Measurements from ENCODE around the gene RNF215.
"Not testable (repeated sequence)": the region's sequence is repeated elsewhere in the genome, so short reads cannot be mapped to it uniquely, and the experiment has no call there.

The RNF215 gene

GRCh38 chr22:30420347-30421125 lies 33.3 kb upstream of the RNF215 start:
- DNase-seq = peak; percentile 85

DNA sequence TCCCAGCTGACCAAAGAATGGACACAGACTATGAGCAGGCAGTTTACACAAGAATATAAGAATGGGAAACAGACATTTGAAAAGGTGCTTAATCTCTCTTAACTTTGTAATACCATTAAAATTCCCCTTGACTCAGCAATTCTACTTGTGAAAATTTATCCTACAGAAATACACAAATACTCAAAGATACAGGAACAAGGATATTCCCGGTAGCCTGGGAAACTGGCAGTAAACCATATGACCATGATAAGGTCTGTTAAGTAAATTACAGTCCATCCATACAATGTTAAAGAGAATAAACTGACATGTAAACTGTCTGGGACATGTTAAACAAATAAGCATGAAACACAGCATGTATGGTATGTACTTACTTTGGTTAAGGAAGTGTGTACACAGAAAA lies 29.6 kb upstream of the RNF215 start:
- DNase-seq = no peak

GRCh38 chr22:30416403-30416802 lies 29.2 kb upstream of the RNF215 start:
- DNase-seq = no peak

GRCh38 chr22:30414525-30415047 lies 27.4 kb upstream of the RNF215 start:
- DNase-seq = no peak

DNA sequence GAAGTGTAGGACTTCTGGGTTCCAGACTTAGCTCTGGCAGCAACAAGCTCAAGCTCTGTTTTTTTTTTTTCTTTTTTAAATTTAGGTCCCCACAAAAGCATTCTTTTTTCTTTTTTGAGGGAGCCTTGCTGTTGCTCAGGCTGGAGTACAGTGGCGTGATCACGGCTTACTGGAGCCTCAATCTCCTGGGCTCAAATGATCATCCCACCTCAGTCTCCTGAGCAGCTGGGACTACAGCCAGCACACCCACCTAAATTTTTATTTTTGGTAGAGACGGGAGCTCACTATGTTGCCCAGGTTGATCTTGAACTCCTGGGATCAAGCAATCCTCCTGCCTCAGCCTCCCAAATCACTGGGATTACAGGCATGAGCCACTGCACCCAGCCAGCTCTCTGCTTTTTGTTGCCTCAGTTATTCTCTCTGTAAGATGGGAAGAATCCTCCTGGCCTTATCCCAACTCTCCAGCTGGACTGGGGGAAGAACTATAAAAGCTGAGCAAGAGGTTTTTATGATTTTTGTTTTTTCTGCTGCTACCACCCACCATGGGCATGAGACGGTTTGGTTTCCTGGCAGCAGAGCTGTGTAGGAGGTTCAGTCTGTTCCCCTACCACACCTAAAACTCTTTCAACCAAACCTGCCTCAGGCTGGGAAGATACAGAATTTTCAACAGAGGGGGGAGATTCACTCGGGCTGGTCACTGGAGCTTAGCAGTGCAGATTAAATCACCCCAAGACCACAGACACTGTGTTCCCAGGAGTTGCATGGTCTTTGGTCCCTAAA lies 26.7 kb upstream of the RNF215 start:
- DNase-seq = no peak

DNA sequence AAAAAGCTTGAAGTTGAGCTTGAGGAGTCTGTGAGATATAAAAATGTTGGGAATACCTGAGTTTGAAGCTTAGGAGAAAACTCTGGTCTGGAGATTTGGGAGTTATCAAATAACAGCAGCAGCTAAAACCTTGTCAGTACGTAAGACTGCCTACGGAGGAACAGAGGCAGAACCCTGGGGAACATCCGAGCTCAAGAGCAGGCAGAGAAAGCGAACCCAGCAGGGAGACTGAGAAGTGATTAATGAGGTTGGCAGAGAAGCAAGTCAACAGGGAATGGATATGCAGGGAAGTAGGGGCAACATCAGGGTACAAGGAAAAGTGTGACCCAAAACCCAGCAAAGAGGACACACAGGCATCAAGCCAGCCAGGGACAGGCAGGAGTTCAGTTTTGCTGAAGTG lies 25.8 kb upstream of the RNF215 start:
- DNase-seq = no peak

GRCh38 chr22:30411780-30412179 lies 24.6 kb upstream of the RNF215 start:
- DNase-seq = no peak

DNA sequence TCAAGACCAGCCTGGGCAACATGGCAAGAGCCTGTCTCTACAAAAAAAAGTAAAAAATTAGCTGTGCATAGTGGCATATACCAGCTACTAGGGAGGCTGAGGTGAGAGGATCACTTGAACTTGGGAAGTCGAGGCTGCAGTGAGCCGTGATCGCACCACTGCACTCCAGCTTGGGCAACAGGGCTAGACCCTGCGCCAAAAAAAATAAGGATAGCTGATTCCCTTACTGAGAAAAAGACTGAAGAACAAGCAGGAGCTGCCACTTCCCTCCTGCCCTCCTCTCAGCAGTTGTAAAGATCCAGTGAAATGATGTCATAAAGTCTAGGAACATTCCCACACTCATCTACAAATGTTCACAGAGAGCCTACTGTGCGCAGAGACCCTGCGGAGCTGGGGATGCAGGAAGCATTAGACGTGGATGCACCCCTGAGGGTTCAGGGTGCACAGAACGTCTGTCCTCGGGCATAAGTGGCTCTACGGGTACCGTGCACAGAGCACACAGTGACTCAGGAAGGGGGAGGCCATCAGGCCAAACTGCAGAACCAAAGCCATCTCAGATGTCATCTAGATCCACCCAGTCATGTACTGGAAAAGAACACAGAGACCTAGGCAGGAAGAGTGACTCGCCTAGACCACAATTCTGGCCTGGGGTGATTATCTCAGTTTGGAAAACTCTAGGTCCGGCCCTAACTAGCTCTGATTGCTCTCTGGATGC lies 21.3 kb upstream of the RNF215 start:
- DNase-seq = peak; percentile 92

GRCh38 chr22:30406400-30406799 lies 19.2 kb upstream of the RNF215 start:
- no peak for DNase-seq

GRCh38 chr22:30405731-30406130 lies 18.5 kb upstream of the RNF215 start:
- no peak for DNase-seq

DNA sequence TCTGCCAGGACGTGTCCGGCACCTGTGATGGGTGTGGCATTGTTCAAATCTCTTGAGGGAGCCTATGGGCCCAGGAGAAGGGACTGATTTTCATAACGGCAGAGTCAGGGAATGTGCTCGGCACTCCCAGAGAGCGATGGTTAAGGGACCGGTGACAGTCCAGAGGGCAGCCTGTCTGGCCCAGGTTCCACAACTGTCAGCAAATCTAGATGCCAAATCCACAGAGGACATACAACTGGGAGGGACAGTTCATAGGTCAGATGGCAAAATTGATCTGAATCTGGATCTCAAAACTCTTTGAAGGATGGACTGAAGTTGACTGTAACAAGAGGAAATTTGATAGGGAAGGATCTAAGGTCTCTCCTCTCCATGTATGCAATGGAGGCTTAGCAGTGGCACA lies 17.1 kb upstream of the RNF215 start:
- no peak for DNase-seq

DNA sequence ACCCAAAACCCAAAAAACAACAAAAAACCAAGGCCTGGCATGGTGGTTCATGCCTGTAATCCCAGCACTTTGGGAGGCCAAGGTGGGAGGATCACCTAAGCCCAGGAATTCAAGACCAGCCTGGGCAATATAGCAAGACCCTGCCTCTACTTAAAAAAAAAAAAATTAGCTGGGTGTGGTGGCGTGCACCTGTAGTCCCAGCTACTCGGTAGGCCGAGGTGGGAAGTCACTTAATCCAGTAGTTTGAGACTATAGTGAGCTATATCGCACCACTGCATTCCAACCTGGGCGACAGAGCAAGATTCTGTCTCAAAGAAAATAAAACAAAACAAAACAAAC lies 15.5 kb upstream of the RNF215 start:
- not testable (repeated sequence) for DNase-seq

DNA sequence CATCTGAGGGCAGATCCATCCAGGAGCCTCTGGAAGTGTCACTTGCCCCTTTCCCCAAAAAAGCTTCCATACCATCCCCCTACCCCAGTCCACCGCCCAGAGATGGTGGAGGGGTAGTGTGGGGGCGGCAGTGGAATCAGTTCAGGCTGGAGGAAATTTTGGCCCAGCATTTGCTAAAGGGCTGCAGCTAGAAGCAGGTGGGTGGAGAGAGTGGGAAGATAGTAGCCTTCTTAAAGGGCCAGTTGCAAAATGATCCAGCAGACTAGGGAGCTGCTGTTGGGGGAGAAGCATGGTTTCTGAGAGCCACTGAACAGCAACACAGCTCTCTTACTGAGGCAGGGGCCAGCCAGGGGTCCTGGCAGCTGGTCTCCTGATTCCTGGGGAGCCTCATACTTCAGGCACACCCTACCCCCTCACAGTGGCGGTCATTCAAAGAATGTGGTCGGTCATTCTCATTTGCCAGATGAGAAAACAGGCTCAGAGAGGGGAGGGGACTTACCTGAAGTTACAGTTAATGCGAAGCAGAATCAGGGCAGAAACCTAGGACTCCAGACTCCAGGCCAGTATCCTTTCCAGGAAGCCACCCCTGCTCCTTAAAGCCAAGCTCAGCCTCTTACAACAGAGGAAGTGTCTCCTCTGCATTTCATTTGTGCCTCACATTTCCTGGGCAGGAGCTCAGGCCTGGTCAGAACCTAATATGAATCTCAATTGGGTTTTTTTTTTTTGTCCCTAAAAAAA lies 15.0 kb upstream of the RNF215 start:
- DNase-seq = no peak

- DNase-seq = not testable (repeated sequence)
These were observed 13.8 kb upstream of the RNF215 start for GRCh38 chr22:30401024-30401423.

GRCh38 chr22:30400159-30400558 lies 12.9 kb upstream of the RNF215 start:
- no peak for DNase-seq

DNA sequence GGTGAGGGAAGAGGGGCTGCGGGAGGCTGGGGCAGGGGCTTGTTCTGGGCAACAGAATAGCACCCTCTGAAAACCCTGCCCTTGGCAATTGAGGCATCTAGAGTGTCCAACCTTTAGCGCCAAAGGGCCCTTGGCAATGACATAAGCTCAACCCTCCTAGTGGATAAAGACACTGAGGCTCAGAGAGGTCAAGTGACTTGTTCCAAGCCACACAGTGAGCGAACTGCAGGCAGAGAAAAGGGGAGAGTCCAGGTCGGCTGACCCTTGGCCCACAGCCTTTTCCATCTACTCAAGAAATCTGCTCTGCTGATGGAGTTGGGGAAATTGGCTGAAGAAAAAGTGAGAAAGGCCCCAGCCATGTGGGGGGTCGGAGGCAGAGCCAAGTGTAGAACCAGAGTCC lies 12.5 kb upstream of the RNF215 start:
- no peak for DNase-seq

GRCh38 chr22:30398685-30399680 lies 11.8 kb upstream of the RNF215 start:
- peak; percentile 13 for DNase-seq

DNA sequence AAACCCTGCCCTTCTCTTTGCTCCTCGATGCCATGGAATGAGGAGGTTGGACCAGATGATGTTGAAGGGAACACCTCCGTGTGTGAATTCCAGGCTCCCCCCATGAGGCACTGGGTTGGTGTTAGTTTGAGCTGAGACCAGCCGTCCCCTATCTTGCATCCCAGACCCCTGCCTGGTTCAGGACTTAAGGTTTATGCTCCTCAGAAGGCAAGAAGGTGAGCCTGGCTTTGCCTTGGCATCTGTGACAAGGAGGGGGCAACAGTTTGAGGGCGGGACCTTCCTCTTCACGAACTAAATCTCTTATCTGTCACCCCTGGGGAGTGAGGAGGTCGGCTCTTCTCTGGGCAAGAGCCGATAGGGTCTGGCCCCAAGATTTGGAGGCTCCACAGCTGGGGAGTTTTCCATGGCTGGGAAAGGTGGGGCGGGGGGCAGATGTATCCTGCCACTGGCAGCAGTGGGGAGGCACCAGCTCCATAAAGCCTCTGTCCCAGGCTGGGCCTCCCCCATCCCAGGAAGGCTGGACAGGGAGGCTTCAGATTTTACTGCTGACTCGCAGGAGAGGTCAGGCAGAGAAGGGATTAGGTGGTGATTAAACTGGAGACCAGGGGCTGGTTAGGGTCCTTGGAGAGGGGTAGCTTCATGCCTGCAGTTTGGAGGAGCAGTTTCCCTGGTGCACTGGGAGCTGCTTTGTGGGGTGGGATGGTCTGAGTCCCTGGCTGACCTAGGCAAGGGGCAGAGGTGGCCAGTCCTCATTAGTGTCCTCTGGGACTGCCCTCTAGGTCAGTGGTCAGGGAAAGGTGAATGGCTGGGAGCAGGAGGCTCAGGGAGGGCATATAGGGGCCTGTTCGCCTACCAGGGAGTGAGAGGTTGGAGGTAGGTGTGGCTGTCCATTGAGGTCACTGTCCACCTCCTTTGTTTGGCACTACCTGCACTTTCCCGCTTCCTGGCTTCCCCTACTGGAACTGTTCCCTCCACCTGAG lies 10.7 kb upstream of the RNF215 start:
- DNase-seq = peak; percentile 30

DNA sequence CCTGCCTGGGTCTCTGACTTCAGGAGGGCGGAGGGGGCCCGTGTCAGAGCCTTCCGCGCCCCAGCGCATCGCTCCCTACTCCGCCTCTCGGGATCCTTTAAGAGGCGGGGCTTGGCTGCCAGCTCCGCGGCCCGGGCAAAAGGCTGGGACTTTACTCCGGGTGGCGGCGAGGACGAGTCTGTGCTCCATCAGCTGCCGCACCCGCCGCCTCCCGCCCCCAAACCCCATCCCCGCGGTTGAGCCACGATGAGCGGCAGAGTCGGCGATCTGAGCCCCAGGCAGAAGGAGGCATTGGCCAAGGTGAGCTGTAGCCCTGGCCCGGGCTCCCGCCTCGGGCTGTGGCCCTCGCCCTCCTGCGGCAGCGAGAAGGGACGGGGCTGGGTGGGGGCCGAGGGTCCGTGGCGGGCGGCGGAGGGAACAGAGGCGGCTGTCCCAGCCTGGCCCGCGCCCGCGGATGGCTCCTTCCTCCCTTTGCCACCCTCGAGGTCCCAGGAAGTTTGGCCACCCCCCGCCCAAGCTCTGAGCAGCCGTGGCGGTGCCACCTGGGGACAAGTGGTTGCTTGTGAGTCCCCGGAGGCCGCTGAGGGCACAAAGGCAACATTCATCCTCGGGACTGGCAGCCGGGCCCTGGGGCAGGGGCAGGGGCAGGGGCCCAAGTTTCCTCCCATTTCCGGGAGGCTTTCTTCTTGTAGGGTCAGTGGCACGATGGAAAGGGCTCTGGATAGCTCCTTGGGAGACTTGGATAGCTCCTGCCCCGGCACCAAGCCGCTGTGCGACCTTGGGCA lies 9.9 kb upstream of the RNF215 start, which contains the start of gene SEC14L2:
SEC14L2 (plus strand) TSS at position 148 of the 785 bp plus-strand sequence; CDS start at position 247, 99 bp downstream.
- peak; percentile 69 for DNase-seq
